IPS DF 4.7 (cell line): Measurements from ENCODE around the gene SLC35A4.

Source experiments
- DNase-seq: peaks from one replicate; pipeline ENCODE4 v3.0.0-alpha.2; 2013; ENCODE audit warnings: low spot score; ENCODE audit errors: extremely low read depth

The SLC35A4 gene

DNA sequence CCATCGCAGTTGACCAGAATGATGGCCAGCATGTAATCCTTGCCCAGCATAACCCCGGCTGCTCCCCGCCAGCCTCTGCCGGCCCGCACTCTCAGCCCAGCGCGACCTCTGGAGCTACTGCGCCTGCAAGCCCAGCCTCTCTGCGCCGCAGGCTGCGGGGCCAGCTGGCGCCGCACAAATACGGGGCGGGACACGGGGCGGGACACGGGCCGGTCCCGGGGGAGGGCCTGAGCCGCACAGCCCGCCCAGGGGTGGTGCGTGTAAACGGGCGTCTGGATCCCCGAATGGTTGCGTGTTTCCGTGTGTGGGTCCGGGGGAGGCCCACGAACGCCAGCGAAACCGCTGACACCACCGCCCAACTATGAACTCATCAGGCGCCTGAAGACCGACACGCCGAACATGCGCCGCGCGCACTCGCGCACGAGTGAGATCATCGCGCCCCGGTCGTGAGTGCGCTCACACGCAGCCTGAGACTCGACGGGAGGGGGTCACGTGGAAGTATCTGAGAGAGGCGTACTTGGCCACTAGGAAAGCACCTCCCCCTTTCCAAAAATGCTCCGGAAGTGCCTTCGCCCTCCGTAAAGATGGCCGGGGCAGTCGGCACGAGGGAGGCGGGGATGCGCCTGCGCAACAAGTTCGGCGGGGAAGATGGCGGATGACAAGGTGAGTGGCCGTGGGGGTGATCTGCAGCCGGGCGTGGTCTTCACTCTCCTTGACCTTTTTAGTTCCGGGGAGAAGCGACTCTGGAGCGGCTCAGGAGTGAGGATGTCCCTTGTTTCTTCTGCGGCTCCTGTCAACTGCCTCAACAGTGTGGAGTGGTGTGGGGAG lies at the start of gene SLC35A4, which contains the start of gene APBB3:
Gene SLC35A4 (plus strand): TSS at position 633 of the 828 bp plus-strand sequence. CDS start 2,342 bp downstream, outside the sequence.
Gene APBB3 (minus strand): TSS at position 403 of the 828 bp plus-strand sequence. CDS start 353 bp downstream, at position 50.
- peak; percentile 93 for DNase-seq

DNA sequence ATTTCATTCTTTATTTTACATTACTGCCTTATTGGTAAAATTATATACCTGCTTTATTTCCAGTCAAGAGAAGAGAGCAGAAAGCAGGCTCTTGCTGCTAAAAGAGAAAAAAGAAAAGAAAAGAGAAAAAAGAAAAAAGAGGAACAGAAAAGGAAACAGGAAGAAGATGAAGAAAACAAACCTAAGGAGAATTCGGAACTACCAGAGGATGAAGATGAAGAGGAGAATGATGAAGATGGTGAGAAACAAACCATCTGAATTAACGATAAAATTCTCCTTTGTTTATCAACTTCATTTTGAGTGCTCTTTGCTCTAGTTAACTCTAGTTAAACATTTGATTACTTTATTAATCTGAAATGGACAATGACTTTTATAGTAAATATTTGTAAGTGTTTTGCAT lies 40.6 kb upstream of the SLC35A4 start:
- DNase-seq, result no peak

DNA sequence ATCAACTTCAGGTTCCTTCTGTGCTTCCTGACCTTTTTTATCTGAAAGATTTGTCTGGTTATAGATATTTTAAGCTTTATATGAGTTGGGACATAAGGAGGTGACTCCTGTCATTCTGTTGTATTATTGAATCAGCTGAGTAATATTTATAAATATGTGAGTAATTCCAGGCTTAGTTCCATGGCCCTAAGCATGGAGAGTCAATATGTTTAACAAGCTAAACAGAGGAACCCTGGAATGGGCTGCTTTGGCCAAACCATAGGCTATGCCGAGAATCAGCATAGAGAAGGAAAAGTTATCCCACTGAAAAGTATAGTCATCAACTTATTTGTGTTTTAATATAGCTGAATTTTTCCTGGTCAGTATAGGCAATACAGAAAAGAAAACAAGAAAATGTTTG lies 24.4 kb upstream of the SLC35A4 start:
- no peak for DNase-seq

DNA sequence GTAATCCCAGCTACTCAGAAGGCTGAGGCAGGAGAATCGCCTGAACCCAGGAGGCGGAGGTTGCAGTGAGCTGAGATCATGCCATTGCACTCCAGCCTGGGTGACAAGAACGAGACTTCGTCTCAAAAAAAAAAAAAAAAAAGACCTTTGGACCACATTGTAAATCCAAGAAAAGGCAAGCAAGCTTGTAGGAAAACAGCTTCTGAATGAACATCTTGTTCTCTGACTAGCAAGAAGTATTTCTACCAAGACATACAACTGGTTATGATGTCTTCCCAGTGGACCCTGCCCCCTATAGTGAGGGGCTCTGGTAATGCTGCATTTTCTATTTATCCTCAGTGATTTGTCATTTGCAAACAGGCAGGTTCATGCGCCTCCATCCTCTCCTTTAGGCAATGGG lies 21.7 kb upstream of the SLC35A4 start:
- no peak for DNase-seq

DNA sequence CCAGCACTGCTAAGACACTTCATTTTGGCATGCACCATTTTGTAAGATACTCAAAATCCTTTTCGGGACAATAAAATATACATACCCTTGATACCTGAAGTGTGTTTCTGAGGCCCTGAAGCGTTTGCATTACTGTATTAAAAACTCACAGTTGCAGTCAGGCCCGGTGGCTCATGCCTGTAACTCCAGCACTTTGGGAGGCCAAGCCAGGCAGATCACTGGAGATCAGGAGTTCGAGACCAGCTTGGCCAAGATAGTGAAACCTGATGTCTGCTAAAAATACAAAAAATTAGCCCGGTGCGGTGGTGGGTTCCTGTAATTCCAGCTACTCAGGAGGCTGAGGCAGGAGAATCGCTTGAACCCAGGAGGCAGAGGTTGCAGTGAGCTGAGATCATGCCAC lies 19.6 kb upstream of the SLC35A4 start:
- no peak for DNase-seq

DNA sequence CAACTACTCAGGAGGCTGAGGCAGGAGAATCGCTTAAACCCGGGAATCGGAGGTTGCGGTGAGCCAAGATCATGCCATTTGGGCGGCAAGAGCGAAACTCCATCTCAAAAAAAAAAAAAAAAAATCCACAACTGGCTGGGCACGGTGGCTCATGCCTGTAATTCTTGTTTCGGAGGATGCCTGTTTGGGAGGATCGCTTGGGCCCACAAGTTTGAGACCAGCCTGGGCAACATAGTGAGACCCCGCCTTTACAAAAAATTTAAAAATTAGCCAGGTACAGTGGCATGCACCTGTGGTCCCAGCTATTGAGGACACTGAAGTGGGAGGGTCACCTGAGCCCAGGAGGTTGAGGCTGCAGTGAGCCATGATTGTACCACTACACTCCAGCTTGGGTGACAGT lies 19.0 kb upstream of the SLC35A4 start:
- no peak for DNase-seq

GRCh38 chr5:140546851-140547507 lies 17.6 kb upstream of the SLC35A4 start:
- DNase-seq, result no peak

- peak; percentile 91 for DNase-seq
Measured at GRCh38 chr5:140547508-140548299, 16.9 kb upstream of the SLC35A4 start, which contains the start of gene EIF4EBP3. EIF4EBP3 (plus strand) TSS chr5:140547662; CDS start chr5:140547738, 76 bp downstream.

DNA sequence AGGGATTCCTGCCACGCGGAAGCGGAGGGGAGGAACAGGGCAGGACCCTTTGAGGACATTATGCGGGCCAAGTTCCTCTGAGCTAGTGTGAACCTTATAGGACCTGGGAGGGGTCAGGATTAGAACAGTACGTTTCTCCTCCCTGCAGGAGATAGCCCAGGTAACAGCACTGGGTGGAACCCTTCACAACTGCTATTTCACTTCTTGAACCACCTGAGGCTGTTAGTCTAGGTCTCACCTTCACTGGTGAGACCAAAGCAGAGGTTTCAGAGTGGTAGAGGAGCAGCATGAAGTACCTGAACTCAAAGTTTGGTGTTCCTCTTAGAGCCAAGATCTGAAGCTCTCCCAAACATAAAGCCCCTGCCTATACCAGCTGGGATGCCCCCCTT lies 16.3 kb upstream of the SLC35A4 start:
- no peak for DNase-seq

GRCh38 chr5:140548791-140549190 lies 15.8 kb upstream of the SLC35A4 start:
- no peak for DNase-seq

GRCh38 chr5:140549237-140550144 lies 15.1 kb upstream of the SLC35A4 start:
- DNase-seq, result no peak

DNA sequence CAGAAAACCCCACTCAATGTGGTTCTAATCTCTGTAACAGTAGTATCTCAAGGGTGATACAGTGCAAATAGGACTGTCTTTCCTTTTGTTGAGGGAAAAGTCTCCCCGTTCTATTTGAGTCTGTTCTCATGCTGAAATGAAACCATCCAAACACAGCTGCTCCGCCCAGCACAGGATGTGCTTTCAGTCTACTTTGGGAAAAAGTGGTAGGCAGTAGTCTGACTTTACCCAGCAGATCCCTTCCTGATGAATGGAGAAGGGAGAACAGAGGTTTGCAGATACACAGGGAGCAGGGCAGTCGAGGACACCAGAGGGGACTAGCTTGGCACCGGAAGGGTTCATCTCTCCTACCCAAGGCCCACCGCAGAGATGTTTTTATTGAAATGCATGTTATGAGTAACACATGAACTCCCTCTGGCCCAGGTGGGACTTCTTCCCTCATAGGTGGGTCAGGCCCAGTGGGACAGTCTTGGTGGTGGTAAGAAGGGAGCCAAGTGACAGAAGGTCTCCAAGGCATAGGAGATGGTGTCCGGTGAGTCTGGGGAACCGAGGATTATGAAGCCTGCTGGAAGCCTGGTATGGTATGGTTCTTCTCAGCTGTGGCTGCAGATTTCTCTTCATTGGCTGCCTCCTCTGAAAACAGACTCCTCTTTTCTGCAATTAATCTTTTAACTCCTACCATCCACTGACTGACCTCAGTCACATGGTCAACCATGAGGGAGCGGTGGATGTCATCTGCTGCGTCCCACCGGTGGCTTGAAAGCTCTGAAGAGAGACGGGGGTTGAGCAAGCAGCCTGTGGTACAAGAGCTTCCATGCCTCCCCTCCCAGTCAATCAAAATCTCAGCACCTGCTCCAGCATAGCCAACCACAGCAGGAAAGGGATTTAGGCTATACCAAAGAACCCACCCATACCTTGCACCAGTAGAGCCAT lies 14.2 kb upstream of the SLC35A4 start:
- DNase-seq, result no peak

DNA sequence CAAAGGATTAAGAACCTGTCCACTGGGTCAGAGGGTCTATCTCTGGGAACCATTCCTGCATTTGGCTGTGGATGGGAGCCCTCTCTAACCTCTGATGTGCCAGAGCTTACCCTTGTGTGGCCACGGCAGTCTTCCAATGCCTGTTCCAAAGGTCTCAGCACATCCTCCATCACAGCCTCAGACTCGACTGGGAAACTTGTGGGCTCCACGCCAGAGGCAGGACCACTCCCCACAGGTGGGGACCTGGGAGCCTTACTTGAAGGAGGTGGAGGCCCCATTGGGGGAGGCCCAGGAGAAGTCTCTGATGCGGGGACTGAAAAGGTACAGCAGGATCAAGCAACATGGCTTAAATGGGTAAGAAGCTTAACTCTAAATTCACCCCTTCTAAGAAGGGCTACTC lies 12.8 kb upstream of the SLC35A4 start:
- DNase-seq, result no peak

DNA sequence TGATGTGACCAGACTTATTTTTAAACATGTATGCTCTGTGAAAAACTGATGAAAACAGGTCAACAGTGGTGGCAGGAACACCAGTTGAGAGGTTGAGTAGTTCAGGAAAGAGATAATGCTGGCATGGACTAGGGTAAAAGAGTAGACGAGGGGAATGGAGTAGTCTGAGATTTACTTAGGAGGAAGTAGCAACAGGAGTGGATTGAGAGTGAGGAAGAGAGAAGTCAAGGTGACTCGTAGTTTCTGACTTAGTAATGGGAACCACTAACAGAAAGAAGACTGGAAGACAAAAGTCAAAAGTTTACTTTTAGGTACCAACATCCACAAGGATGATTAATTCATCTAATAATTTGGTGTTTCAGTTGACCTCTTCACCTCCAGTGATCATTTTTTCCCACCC lies 11.0 kb upstream of the SLC35A4 start:
- no peak for DNase-seq

- DNase-seq, result no peak
Measured at GRCh38 chr5:140554454-140554853, 10.2 kb upstream of the SLC35A4 start.

DNA sequence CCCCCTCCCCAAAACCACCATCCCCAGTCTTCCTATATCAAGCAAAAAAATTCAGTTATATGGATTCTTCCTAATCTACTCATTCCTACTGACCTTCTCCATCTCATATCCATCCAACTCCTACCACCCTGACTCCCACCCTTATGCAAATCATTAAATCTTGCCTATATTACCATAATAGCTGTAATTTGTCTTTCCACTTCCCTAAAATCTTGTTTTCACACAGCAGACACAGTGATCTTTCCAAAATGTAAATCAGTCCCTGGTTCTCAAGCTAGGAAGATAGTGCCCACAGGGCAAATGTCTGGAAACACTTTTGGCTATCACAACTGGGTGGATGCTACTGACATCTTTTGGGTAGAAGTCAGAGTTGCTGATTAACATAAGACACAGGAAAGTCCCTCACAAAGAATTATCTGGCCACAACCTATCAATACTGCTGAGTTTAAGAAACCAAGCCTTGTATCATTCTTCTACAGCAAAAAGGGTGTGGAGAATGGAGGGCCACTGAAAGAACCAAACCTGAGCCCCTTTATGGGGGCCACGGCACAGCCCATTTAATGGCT lies 8.8 kb upstream of the SLC35A4 start:
- DNase-seq, result no peak

- DNase-seq, result no peak
Measured at GRCh38 chr5:140556438-140556837, 8.2 kb upstream of the SLC35A4 start.

DNA sequence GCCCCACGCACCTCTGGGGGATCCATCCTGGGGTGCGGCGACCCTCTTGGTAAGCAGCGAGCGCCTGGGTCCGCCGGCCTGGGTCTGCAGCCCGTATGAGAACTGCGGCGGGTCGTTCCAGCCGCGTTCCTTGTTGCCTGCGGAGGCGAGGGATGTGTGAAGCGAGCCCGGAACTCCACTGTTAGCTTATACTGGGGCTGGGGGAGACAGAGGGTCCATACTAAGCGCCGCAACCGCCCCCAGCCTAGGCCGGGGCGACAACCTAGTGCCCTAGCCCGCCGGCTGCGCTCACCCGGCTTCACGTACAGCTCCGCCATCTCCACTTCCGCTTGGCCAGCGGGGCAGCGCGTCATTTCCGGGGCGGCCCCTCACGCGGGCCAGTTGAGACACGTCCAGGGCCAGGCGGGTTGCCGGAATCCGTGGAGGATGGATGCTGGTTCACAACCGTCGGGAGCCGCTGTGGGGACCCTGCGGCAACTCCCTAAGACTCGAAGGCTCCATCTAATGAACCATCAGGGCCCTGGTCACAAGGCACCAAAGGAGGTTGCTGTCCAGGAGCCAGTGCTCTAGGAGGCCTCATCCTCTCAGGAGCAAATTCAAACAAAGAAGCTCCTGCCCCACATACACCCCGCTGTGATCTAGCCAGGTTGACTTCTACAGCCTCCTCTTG lies 7.4 kb upstream of the SLC35A4 start, which contains the start of gene SRA1:
Gene SRA1 (minus strand): TSS at position 338 of the 670 bp plus-strand sequence. CDS start 21 bp downstream, at position 317.
- no peak for DNase-seq

DNA sequence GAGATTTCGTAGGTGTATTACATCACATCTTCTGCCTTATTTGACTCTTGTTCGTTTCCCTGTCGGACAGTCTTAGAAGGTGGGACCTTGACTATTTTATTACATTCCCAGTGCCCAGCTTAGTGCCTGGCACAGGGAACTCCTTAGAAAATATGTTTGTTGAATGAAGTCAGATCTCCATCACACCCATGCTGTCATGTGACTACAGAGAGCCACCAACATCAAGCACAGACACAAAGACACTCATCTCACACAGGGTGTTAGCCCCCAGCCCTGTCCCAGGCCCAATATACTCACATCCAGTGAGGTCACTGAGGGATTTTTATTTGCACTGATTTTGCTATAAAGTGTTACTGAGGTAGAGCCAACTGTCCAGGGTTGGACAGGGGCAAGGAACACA lies 6.7 kb upstream of the SLC35A4 start:
- DNase-seq, result no peak
